EL (cell line): ENCODE results near the gene CDK5R2.

Experiments used
- DNase-seq: peaks from one replicate; pipeline ENCODE4 v3.0.0-alpha.2; 2016

The CDK5R2 gene

DNA sequence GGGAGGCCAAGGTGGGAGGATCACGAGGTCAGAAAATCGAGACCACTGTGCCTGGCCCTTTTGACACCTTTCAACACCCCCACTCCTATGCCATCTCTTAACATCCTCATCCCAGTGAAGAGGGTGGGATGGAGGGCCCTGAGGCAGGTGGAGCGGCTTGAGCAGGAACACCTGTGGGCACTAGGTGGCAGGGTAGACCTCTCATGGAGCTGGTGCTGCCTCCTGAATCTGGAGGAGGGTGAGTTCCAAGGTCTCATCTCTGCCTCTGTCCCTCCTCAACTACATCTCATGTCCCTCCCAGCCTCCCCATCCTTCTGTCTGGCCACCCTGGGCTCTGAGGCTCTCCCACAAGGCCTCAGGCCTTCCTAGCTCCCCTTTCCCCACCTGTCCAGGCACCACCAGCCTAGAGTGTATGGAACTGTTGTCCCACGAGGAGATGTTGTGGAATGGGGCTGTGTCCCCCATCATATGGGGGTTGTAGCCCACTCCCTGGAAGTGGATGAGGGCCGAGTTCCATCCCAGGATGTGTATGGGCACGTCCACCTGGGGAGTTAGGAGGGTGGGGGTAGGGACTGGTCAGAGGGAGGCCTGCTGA is 50.8 kb downstream of the CDK5R2 start:
- DNase-seq: no peak

DNA sequence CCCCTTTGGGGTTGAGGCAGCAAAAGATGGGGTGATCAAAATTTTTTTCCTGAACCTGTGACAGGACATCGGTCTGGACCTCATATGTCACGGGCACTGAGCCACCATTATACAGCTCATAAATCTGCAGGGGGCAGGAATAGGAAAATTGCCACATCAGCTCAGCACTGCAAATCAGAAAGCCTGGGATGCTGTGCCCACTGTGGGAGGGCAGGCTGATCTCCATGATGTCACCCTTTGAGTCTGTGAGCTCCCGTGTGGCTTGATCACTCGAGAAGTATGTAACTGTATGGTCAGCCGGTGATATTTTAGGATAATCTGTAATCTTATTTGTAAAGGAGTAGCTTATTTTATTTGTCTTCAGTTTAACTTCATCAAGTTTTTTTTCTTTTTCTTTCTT is 51.4 kb downstream of the CDK5R2 start:
- no peak for DNase-seq
